Measurements from ENCODE around the gene RAB33A. TPM values are rescaled to one million over a fixed set of nuclear protein-coding genes. Genes with fewer than 3 reads are reported as not detected.
"Not testable (repeated sequence)": the region's sequence is repeated elsewhere in the genome, so short reads cannot be mapped to it uniquely, and the experiment has no call there.

The RAB33A gene
- polyA plus RNA-seq, 1 donor, result 1.7 TPM

GRCh38 chrX:130228871-130229270 is 57.1 kb downstream of the RAB33A start:
- Histone ChIP-seq H3K4me3 (ENCODE audit: low read length) (no peak overlapping the region), H3K36me3 (ENCODE audit: control insufficient read depth, insufficient read depth, low read length) (peaks cover 14% of the 10 kb centered on the region), H3K27me3 (ENCODE audit: control insufficient read depth, insufficient read depth, low read length) (no peaks in the 10 kb centered on the region), H3K4me1 (ENCODE audit: control insufficient read depth, insufficient read depth, low read length) (no peaks in the 10 kb centered on the region), H3K27ac (ENCODE audit: low read length) (no peak overlapping the region), H3K9me3 (ENCODE audit: control insufficient read depth, low read depth, low read length) (no peaks in the 10 kb centered on the region)
- no CpG with 5 or more reads among the region's 2 CpGs for WGBS (ENCODE audit: insufficient coverage, low lambda C conversion rate)
- DNase-seq, result no peak

GRCh38 chrX:130231184-130231583 is 59.4 kb downstream of the RAB33A start:
- not testable (repeated sequence) for H3K4me3 ChIP-seq (ENCODE audit: low read length); H3K36me3 ChIP-seq (ENCODE audit: control insufficient read depth, insufficient read depth, low read length); DNase-seq; H3K27ac ChIP-seq (ENCODE audit: low read length); H3K9me3 ChIP-seq (ENCODE audit: control insufficient read depth, low read depth, low read length); H3K27me3 ChIP-seq (ENCODE audit: control insufficient read depth, insufficient read depth, low read length); H3K4me1 ChIP-seq (ENCODE audit: control insufficient read depth, insufficient read depth, low read length)
- WGBS (ENCODE audit: insufficient coverage, low lambda C conversion rate), result no CpG with 5 or more reads among the region's 4 CpGs

Other genes with a start within 250 kb of the RAB33A start
- 18.2 TPM for gene BCORL1, start 189.3 kb upstream of the RAB33A start, polyA plus RNA-seq
- gene ELF4, start 61.5 kb upstream of the RAB33A start, polyA plus RNA-seq, result 32.0 TPM
- gene AIFM1, start 6.1 kb upstream of the RAB33A start, polyA plus RNA-seq, result 50.3 TPM
- 4.7 TPM for gene ZNF280C, start 96.9 kb downstream of the RAB33A start, polyA plus RNA-seq
- 22.2 TPM for gene SLC25A14, start 168.0 kb downstream of the RAB33A start, polyA plus RNA-seq
- 0.61 TPM for gene GPR119, start 213.7 kb downstream of the RAB33A start, polyA plus RNA-seq
- 25.4 TPM for gene RBMX2, start 230.0 kb downstream of the RAB33A start, polyA plus RNA-seq

All from large intestine (tissue), 3 donors.